NOMO-1 treated with dmso at 0.1 percent for 144 hours (cell line): ENCODE data around the gene LRFN5.

ENCODE experiments used
- DNase-seq: peaks from one replicate; lab custom pipeline; 2025; ENCODE audit not compliant: unreplicated experiment; lab: John Stamatoyannopoulos, UW

LRFN5 gene

DNA sequence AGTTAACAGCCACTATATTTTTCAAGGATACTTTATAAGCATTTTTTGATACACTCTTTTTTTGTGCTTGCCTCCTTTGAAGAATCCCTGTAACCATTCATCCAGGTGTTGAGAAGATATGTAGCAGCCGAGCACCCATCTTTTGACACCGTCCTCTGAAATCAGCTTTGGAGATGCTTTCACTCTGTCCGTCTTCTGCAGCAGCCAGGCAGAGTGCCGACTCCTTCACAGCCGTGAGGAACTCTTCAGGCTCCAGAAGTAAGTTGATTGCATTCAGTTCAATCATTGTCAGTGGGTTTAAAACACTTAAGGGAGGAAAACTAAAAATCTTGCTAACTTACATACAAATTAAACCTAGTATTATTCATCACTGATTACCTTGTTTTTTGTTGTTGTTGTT lies 160.1 kb downstream of the LRFN5 start:
- no peak for DNase-seq

- no peak for DNase-seq
Measured at GRCh38 chr14:41773536-41774279, 167.0 kb downstream of the LRFN5 start.

DNA sequence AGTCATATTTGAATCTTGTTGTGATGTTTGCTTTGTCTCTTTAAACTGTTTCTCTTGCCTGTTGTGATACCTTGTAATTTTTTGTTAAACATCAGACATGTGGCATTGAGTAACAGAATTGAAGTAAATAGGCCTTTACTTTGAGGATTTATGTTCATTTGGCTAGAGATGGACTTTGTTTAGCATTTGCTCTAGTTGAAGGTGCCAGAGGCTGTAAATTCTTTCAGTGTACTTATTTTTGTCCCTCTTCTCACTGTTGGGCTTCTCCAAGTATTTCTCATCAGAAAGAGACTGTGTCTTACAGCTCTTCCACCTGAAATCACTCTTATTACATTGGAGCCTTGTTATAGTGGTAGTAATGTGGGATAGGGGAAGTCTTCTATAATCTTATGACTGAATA lies 175.8 kb downstream of the LRFN5 start:
- no peak for DNase-seq

DNA sequence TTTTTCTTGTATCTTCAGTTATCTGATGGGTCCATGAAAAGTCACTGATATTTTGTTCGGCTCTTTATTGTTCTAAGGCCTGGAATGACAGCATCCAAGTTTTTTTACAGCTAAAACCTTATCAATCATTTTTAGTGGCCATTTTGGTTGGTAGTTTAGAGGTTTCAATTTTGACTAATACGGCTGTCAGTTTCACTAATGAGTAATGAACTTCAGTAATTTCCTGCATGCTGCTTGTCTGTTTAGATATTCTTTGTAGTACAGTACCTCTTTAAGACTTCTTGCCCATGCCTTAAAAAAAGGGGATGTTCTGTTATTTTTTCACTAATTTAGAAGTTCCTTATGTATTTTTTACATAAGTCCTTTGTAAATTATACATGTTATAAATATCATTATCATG lies 176.7 kb downstream of the LRFN5 start:
- no peak for DNase-seq

DNA sequence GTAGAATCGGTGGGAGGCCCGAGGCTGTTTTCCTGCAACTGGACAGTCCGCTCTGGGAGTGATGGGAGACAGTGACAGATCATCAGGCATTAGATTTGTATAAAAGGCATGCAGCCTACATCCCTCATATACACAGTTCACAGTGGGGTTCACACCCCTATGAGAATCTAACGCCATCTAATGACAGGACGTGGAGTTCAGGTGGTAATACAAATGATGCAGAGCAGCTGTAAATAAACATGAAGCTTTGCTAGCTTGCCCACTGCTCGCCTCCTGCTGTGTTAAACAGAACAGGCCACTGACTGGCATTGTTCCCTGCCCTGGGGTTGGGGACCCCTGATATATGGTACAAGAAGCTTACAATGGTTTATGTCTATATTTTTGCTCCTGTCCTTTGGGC lies 179.0 kb downstream of the LRFN5 start:
- DNase-seq = no peak

DNA sequence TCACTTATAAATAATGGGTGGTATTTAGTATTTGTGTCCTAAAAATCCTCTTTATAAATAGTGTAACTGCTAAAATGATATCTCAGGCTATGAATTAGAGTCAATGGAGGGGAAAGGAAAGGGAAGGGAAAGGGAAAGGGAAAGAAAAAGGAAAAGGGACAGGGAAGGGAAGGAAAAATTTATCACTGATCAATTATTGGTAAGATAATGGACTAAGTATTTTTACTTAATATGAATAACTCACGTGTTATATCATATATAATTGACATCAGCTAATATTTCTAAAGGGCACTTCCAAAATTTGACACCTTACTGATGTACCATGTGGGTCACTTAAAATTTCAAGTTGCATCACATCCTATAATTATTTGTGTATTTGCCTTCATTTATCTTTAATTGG lies 193.1 kb downstream of the LRFN5 start:
- no peak for DNase-seq

GRCh38 chr14:41805633-41806032 lies 199.0 kb downstream of the LRFN5 start:
- no peak for DNase-seq

GRCh38 chr14:41806366-41806975 lies 199.8 kb downstream of the LRFN5 start:
- no peak for DNase-seq

- no peak for DNase-seq
Measured at GRCh38 chr14:41810362-41810761, 203.7 kb downstream of the LRFN5 start.

DNA sequence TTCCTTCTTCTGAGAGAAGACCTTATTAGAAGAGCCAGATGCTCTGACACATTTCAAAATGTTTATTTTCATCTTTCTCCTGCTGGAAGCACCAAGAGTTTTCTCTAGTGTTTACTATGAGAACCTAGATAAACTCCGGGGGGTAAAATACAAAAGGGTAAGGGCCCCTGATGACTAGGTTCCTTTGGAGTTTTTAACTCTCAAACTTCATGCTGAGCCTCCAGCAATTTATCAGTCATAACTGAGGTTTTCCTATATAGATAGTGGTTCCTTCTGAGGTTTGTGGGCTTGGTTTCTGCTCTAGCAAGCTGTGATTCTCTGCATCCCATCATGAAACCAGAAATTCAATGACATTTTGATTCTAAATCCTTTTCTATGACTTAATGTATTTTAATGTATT lies 210.9 kb downstream of the LRFN5 start:
- no peak for DNase-seq

GRCh38 chr14:41824441-41824840 lies 217.8 kb downstream of the LRFN5 start:
- no peak for DNase-seq

DNA sequence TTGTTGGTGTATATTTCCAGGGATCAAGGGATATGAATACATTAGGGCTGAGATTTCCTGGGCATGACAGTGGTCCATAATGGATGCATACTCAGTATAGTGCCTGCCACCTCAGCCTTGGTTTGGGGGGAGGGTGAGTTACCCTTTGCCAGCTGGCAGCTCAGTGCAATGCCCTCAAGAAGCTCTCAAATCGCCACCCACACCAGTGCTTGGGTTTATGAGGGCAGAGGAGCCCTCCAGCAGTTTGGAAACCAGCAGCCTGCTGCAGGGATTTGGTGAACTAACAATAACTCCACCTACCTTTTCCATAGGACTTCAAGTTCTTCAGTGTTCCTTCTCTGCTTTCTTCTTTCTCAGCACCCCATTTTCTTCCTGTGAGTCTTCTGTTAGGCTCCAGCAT lies 218.9 kb downstream of the LRFN5 start:
- no peak for DNase-seq

DNA sequence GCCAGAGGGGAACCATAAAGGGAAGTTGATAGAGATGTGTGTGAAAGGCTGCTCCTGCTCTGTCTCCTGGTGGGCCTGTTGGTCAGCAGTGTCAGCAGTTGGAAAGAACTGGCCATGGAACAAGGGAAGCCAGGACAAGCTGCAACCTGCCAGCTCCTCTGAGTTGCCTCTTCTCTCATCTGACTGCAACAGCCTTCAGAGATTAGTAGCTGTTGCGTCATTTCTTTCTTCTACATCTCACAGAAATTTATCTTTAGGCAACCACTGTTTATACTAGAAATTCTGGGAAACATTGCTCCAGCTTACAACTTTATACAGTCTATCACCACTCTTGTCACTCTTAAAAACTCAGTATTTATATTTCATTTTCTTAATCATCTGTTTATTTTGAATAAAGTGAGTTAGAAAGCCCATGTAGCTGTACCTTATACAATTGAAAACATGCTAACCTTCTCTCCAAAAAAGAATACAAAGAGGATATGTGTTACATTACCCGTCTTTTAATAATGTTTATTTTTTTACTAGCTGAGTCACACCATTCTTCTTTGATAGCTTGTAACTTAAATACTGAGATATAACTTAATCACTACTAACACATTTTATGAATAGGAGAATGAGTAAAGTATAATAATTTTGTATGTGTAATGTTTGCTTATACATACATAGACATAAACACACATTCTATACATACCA lies 224.2 kb downstream of the LRFN5 start:
- no peak for DNase-seq

- DNase-seq = no peak
Measured at GRCh38 chr14:41839661-41840060, 233.0 kb downstream of the LRFN5 start.

DNA sequence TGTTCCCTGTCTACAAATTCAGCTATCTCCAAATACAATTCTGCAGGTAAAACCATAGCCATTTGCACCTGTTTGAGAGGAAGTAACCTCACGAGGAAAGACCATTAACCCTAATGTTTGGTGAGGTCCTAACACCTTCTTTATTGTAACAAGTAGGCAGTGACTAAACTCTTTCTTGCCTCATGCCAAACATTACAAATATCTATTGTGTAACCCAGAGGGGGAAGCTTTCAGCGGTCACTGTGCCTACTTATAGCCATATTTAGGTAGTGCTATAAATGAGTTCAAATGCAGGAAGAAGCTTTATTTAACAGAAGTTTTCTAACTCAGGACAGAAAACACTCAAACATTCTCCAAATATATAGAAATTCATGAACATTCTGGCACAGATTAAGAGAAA lies 252.7 kb downstream of the LRFN5 start:
- peak; percentile 58 for DNase-seq

GRCh38 chr14:41860586-41860985 lies 253.9 kb downstream of the LRFN5 start:
- DNase-seq = no peak

DNA sequence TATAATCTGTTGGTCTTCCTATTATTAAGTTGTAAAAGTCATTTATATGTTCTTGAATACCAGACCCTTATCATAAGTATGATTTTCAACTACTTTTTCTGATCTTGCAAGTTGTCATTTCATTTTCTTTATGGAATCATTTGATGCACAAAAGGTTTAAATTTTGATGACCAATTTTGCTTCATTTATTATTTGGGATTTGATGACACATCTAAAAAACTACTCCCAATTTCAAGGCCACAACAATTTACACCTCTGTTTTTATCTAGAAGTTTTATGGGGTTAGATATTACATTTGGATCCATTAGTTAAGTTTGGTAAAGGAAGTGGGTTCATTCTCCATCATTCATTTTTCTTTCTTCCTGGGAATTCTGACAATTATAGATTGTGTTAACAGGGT lies 259.2 kb downstream of the LRFN5 start:
- no peak for DNase-seq

DNA sequence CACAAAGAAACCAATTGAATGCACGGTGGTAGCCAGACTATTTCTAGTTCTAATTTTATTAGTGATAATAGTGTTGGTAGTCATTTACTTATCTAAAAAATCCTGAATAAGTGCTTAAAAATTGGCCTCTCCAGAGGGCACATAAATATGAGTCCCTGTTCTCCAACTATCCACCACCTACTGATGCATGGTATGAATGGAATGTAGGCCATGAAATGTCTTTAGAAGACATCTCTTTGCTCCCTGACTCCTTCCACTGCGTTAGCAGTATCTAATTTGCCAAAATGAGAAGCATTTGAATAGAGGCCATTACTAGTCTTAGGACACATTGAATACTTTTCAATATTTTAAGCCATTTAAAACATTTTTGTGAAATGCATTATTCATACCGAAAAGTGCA lies 261.7 kb downstream of the LRFN5 start:
- DNase-seq = no peak

GRCh38 chr14:41872931-41873685 lies 266.4 kb downstream of the LRFN5 start:
- DNase-seq = no peak

GRCh38 chr14:41873686-41874317 lies 267.1 kb downstream of the LRFN5 start:
- no peak for DNase-seq

DNA sequence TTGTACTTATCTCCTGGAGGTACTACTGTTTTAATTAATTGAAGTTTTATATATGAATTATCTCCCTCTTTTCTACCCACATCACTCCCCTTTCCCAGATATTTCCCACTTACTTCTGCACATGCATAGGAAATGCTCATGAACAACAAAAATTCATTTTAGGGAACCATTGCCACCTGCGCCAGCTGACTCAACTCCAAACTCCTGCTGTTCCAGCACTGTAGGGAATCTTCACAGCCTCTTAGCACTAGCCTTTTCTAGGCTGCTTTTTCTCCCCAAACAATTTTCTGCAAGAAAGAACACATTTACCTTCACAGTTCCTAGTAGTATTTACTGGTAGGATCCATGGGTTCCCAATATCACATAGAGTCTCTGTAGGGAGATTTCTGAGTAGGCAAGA lies 268.4 kb downstream of the LRFN5 start:
- DNase-seq = no peak
